HepG2 (cell line): ENCODE measurements around the gene MBD3L2. TPM values are rescaled to one million over a fixed set of nuclear protein-coding genes. Genes with fewer than 3 reads are reported as not detected.

Experiments
- ATAC-seq: fragments of 200-7000 bp; cut with Tn5 transposase; 3 replicates; pipeline ENCODE4 v1.9.1; 2020; ENCODE audit warnings: mild to moderate bottlenecking, moderate library complexity
- BruUV-seq: library from RNA; stranded (reverse); fragments of 400-500 nt; replicated peaks from 2 replicates; lab custom pipeline; 2021; lab: Mats Ljungman, UMichigan
- CTCF ChIA-PET: fragments of 300-600 bp; formaldehyde crosslinking; extraction: SDS; loops from one replicate; lab custom pipeline; 2021; ENCODE audit warnings: low total read pairs, inconsistent platforms, low intra/inter-chr PET ratio; lab: Yijun Ruan, JAX
- POLR2A ChIA-PET: fragments of 350-600 bp; sonication (Branson Sonifier 250); formaldehyde crosslinking; loops from one replicate; lab custom pipeline; 2020; ENCODE audit warnings: antibody characterized with exemption, inconsistent platforms; lab: Yijun Ruan, JAX
- DNase-seq: peaks from one replicate; pipeline ENCODE4 v3.0.0-alpha.2; 2015; ENCODE audit warnings: low spot score
- FAIRE-seq: peaks from 3 replicates; lab custom pipeline; 2011; peaks lifted over from hg19 to GRCh38; lab: Jason Lieb, UNC
- H2AFZ ChIP-seq: one replicate; pipeline ENCODE4 v1.6.1; 2011; ENCODE audit warnings: low read length, inconsistent platforms
- H3K27ac ChIP-seq: fragments of 300-600 bp; 3 replicates; pipeline ENCODE4 v1.8.0; 2011; ENCODE audit warnings: mixed run types, mild to moderate bottlenecking, mixed read lengths, low read length, inconsistent platforms; ENCODE audit not compliant: insufficient read depth; ENCODE audit errors: extremely low read length
- H3K27me3 ChIP-seq, 2 experiments: fragments of 200-600 bp in 1 of 2; 2 replicates in 1 of 2; 3 replicates in 1 of 2; pipeline versions ENCODE4 v1.6.0 to v1.8.0; 2011; ENCODE audit warnings: low read length in 2 of 2, mild to moderate bottlenecking in 2 of 2, moderate library complexity in 2 of 2, inconsistent platforms in 1 of 2; ENCODE audit not compliant: insufficient read depth in 2 of 2, control insufficient read depth in 1 of 2
- H3K36me3 ChIP-seq, 2 experiments: fragments of 200-600 bp in 1 of 2; replicated peaks in 1 of 2; 2 replicates in 1 of 2; 3 replicates in 1 of 2; pipeline versions ENCODE4 v1.5.1 to v1.8.0; 2011; ENCODE audit warnings: low read length in 2 of 2, inconsistent platforms in 1 of 2; ENCODE audit not compliant: insufficient read depth in 2 of 2, control insufficient read depth in 1 of 2
- H3K4me1 ChIP-seq: 2 replicates; pipeline ENCODE4 v1.5.1; 2012; ENCODE audit warnings: low read length, inconsistent platforms; ENCODE audit not compliant: insufficient read depth
- H3K4me2 ChIP-seq: 2 replicates; pipeline ENCODE4 v1.6.0; 2011; ENCODE audit warnings: low read depth, low read length, inconsistent platforms
- H3K4me3 ChIP-seq, 3 experiments: fragments of 200-600 bp in 1 of 3; sonication (generic), shearing (Covaris generic) in 1 of 3; replicated peaks in 1 of 3; 2 replicates each; pipeline ENCODE4 v1.5.1; 2011 to 2016; ENCODE audit warnings: low read length in 3 of 3, inconsistent platforms in 2 of 3, low read depth in 2 of 3, mild to moderate bottlenecking in 2 of 3, control low read depth in 1 of 3, mixed read lengths in 1 of 3; ENCODE audit not compliant: insufficient read depth in 1 of 3
- H3K79me2 ChIP-seq: one replicate; pipeline ENCODE4 v1.6.1; 2011; ENCODE audit warnings: low read length, inconsistent platforms; ENCODE audit not compliant: insufficient read depth
- H3K9ac ChIP-seq: 2 replicates; pipeline ENCODE4 v1.6.0; 2011; ENCODE audit warnings: mild to moderate bottlenecking, low read depth, low read length, inconsistent platforms; ENCODE audit not compliant: insufficient read depth
- H3K9me3 ChIP-seq: 2 replicates; pipeline ENCODE4 v1.5.1; 2012; ENCODE audit warnings: mild to moderate bottlenecking, low read length
- H4K20me1 ChIP-seq: 2 replicates; pipeline ENCODE4 v1.6.0; 2011; ENCODE audit warnings: inconsistent platforms, mild to moderate bottlenecking, low read length, moderate library complexity; ENCODE audit not compliant: insufficient read depth
- ELF3 ChIP-seq: IDR thresholded peaks from 2 replicates; pipeline ENCODE4 v1.6.1; 2016; ENCODE audit warnings: missing genetic modification reagents, missing compliant biosample characterization
- RBAK ChIP-seq: sonication (generic); formaldehyde crosslinking; IDR thresholded peaks from 2 replicates; pipeline ENCODE4 v1.5.1; 2020; ENCODE audit warnings: mild to moderate bottlenecking, missing genetic modification reagents
- ZBTB33 ChIP-seq: sonication (generic); formaldehyde crosslinking; IDR thresholded peaks from 2 replicates; pipeline ENCODE4 v1.4.0; 2020; ENCODE audit warnings: missing genetic modification reagents
- ZNF274 ChIP-seq: sonication (generic); formaldehyde crosslinking; IDR thresholded peaks from 2 replicates; pipeline ENCODE4 v1.5.1; 2020; ENCODE audit warnings: mild to moderate bottlenecking, missing genetic modification reagents
- ZNF317 ChIP-seq: sonication (generic); formaldehyde crosslinking; IDR thresholded peaks from 2 replicates; pipeline ENCODE4 v1.5.0; 2020; ENCODE audit warnings: mild to moderate bottlenecking, missing genetic modification reagents
- ZNF737 ChIP-seq: sonication (generic); formaldehyde crosslinking; IDR thresholded peaks from 2 replicates; pipeline ENCODE4 v1.5.0; 2020; ENCODE audit warnings: missing genetic modification reagents, mild to moderate bottlenecking, borderline replicate concordance
- WGBS: methylation state at CpG from one replicate; pipeline ENCODE4 v1.1.6; 2017; ENCODE audit warnings: low lambda C conversion rate; 5-methylcytosine and 5-hydroxymethylcytosine counted together
- in situ Hi-C: cut with HindIII; loops from 2 replicates; pipeline ENCODE4 v1.10.0; 2017; ENCODE audit warnings: low pct_unique_long_range_greater_than_20kb; ENCODE audit not compliant: extremely low pct_ligation_motif_present
- intact Hi-C: fragments of 100-400 bp; cut with micrococcal nuclease; formaldehyde crosslinking; loops from one replicate; pipeline ENCODE4 v1.10.0; 2022; ENCODE audit not compliant: unreplicated experiment
- polyA plus RNA-seq, 8 experiments: library from polyadenylated mRNA; depleted of rRNA in 3 of 8; stranded (reverse) in 7 of 8; unstranded in 1 of 8; fragments of >200 nt; fragmentation: Illumina TruSeq in 4 of 8; extraction: Trizol in 4 of 8; gene quantifications; 2 replicates each; pipeline versions ENCODE4 v1.2.1 to v1.2.3, GENCODE V29; 2011 to 2016; ENCODE audit warnings: low read depth in 4 of 8, missing spikeins in 1 of 8, mixed read lengths in 1 of 8; ENCODE audit not compliant: insufficient read depth in 1 of 8
- total RNA-seq, 5 experiments: library from RNA; depleted of rRNA; stranded (reverse); fragments of >200 nt; fragmentation: Illumina TruSeq; extraction: Trizol; gene quantifications; 2 replicates each; pipeline ENCODE4 v1.2.3, GENCODE V29; 2016; ENCODE audit warnings: low read depth in 1 of 5

The MBD3L2 gene
- total and polyA plus RNA-seq, 2 of the 13 experiments (the other 11 are each of a cell fraction or from before 2014, with no cell fraction given) = not detected

- WGBS = 98% methylated on average over 2 of the region's 2 CpGs
- no peak overlapping the region for H3K9ac ChIP-seq
- no peak overlapping the region for H2AFZ ChIP-seq
- in situ Hi-C loops (no loop called here), intact Hi-C loops (no loop called here)
- H3K4me2 ChIP-seq = no peak overlapping the region
- no peak for TF ChIP-seq ZNF737 (CRISPR knock-in tag)
- peak; percentile 99 for TF ChIP-seq ZNF317 (CRISPR knock-in tag)
- peak; percentile 89 for TF ChIP-seq ZBTB33 (CRISPR knock-in tag)
- CTCF ChIA-PET = no interaction called here
- H3K27ac ChIP-seq = no peak overlapping the region
- no peaks in the 10 kb centered on the region for H3K4me1 ChIP-seq
- no peak overlapping the region for H3K4me3 ChIP-seq
- DNase-seq (no peak), FAIRE-seq (no peak), ATAC-seq (no peak)
- POLR2A ChIA-PET = interaction anchor here (0.5 kb wide), 1 partner anchor 17 kb away, joined by 3 read pairs; no protein-coding TSS in a partner anchor
- peaks cover 53% of the 10 kb centered on the region for H3K9me3 ChIP-seq
- no peaks in the 10 kb centered on the region for H3K79me2 ChIP-seq
- BruUV-seq = no TSS peak
- H3K36me3 ChIP-seq = peaks cover 29 to 82% of the 10 kb centered on the region in 2 experiments
- no peaks in the 10 kb centered on the region for H4K20me1 ChIP-seq
- no peaks in the 10 kb centered on the region for H3K27me3 ChIP-seq
Measured at GRCh38 chr19:7078008-7078407, 28.9 kb downstream of the MBD3L2 start.

GRCh38 chr19:7083076-7083956 is 34.2 kb downstream of the MBD3L2 start:
- H3K27me3 ChIP-seq = no peaks in the 10 kb centered on the region
- peaks cover 76% of the 10 kb centered on the region for H3K9me3 ChIP-seq
- H4K20me1 ChIP-seq = no peaks in the 10 kb centered on the region
- no peaks in the 10 kb centered on the region for H3K79me2 ChIP-seq
- DNase-seq (no peak), FAIRE-seq (no peak), ATAC-seq (no peak)
- no peak overlapping the region for H3K4me2 ChIP-seq
- H2AFZ ChIP-seq = no peak overlapping the region
- H3K36me3 ChIP-seq = peaks cover 26 to 61% of the 10 kb centered on the region in 2 experiments
- no peak overlapping the region for H3K27ac ChIP-seq
- no peak overlapping the region for H3K4me3 ChIP-seq
- WGBS = 97% methylated on average over 15 of the region's 15 CpGs
- no peak overlapping the region for H3K9ac ChIP-seq
- intact Hi-C loops = no loop called here
- no peaks in the 10 kb centered on the region for H3K4me1 ChIP-seq
- BruUV-seq = TSS peak; percentile 45
- ChIA-PET POLR2A (interaction anchor here (1.5 kb wide), 1 partner anchor 14 kb away, joined by 5 read pairs; the partner anchor contains the start of gene ZNF557), CTCF (no interaction called here)
- TF ChIP-seq ZNF274 (peak; percentile 100), RBAK (CRISPR knock-in tag) (peak; percentile 57; the same call in 1 of the 2 replicates), ELF3 (CRISPR knock-in tag) (no peak)
- in situ Hi-C loops = no loop called here
